OCI-LY3 (cell line): ENCODE measurements around the gene APOL4.

Experiments
- EZH2phosphoT487 ChIP-seq: fragments of 200-600 bp; shearing (Covaris generic); IDR thresholded peaks from 2 replicates; pipeline ENCODE4 v1.6.1; 2018; ENCODE audit warnings: antibody characterized with exemption, mixed run types, low read depth
- TF ChIP-seq, protein P1 (sequence below): fragments of 200-600, 300-600 bp; sonication (generic); IDR thresholded peaks from 2 replicates; pipeline ENCODE4 v1.5.1; 2014; ENCODE audit warnings: antibody characterized with exemption, low read length, low read depth

DNA sequence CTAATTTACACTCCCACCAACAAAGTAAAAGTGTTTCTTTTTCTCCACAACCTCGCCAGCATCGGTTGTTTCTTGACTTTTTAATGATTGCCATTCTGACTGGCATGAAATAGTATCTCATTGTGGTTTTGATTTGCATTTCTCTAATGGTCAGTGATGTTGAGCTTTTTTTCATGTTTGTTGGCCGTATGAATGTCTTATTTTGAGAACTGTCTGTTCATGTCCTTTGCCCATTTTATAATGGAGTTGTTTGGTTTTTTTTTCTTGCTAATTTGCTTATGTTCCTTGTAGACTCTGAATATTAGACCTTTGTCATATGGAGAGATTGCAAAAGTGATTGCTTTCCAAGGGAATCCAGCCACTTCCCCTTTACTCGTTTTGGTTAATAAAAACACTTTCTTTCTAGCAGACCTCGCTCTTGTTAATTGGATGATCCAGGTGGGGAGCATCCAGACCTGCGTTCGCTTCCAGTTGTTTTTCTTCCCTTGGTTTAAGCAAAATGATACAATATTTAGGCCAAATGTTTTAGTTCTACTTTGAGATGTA, 17.1 kb upstream of the APOL4 start:
- TF ChIP-seq, protein P1, sequence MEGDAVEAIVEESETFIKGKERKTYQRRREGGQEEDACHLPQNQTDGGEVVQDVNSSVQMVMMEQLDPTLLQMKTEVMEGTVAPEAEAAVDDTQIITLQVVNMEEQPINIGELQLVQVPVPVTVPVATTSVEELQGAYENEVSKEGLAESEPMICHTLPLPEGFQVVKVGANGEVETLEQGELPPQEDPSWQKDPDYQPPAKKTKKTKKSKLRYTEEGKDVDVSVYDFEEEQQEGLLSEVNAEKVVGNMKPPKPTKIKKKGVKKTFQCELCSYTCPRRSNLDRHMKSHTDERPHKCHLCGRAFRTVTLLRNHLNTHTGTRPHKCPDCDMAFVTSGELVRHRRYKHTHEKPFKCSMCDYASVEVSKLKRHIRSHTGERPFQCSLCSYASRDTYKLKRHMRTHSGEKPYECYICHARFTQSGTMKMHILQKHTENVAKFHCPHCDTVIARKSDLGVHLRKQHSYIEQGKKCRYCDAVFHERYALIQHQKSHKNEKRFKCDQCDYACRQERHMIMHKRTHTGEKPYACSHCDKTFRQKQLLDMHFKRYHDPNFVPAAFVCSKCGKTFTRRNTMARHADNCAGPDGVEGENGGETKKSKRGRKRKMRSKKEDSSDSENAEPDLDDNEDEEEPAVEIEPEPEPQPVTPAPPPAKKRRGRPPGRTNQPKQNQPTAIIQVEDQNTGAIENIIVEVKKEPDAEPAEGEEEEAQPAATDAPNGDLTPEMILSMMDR, result no peak
- no peak for TF ChIP-seq EZH2phosphoT487
